ENCODE data around the gene CCDC88B.

CCDC88B gene

GRCh38 chr11:64338716-64339115 lies 1.3 kb upstream of the CCDC88B start:
- H3K27ac ChIP-seq (ENCODE audit: low read length): no peak overlapping the region
- WGBS (ENCODE audit: insufficient coverage, insufficient read length): no CpG with 5 or more reads among the region's 8 CpGs
- no peaks in the 10 kb centered on the region for H3K27me3 ChIP-seq (ENCODE audit: control insufficient read depth, insufficient read depth, low read length)
- H3K4me1 ChIP-seq (ENCODE audit: control insufficient read depth, insufficient read depth, low read length): peaks cover 8% of the 10 kb centered on the region
- no peaks in the 10 kb centered on the region for H3K9me3 ChIP-seq (ENCODE audit: control insufficient read depth, insufficient read depth, low read length)
- no peak overlapping the region for H3K4me3 ChIP-seq (ENCODE audit: low read length)
- DNase-seq (ENCODE audit: low read depth, low spot score): no peak
- no peaks in the 10 kb centered on the region for H3K36me3 ChIP-seq (ENCODE audit: control insufficient read depth, insufficient read depth, low read length)

- no peak for DNase-seq (ENCODE audit: low read depth, low spot score)
- Histone ChIP-seq H3K4me3 (ENCODE audit: low read length) (no peak overlapping the region), H3K27ac (ENCODE audit: low read length) (no peak overlapping the region), H3K27me3 (ENCODE audit: control insufficient read depth, insufficient read depth, low read length) (no peaks in the 10 kb centered on the region), H3K36me3 (ENCODE audit: control insufficient read depth, insufficient read depth, low read length) (no peaks in the 10 kb centered on the region), H3K4me1 (ENCODE audit: control insufficient read depth, insufficient read depth, low read length) (peaks cover 8% of the 10 kb centered on the region), H3K9me3 (ENCODE audit: control insufficient read depth, insufficient read depth, low read length) (no peaks in the 10 kb centered on the region)
- WGBS (ENCODE audit: insufficient coverage, insufficient read length): no CpG with 5 or more reads among the region's 4 CpGs
Observed at GRCh38 chr11:64339286-64339685, 718 bp upstream of the CCDC88B start.

- peaks cover 8% of the 10 kb centered on the region for H3K4me1 ChIP-seq (ENCODE audit: control insufficient read depth, insufficient read depth, low read length)
- no CpG with 5 or more reads among the region's 33 CpGs for WGBS (ENCODE audit: insufficient coverage, insufficient read length)
- H3K27me3 ChIP-seq (ENCODE audit: control insufficient read depth, insufficient read depth, low read length): no peaks in the 10 kb centered on the region
- no peak for DNase-seq (ENCODE audit: low read depth, low spot score)
- H3K27ac ChIP-seq (ENCODE audit: low read length): no peak overlapping the region
- H3K4me3 ChIP-seq (ENCODE audit: low read length): peak overlapping the region; percentile 43; the same call in 1 of the 2 replicates
- no peaks in the 10 kb centered on the region for H3K36me3 ChIP-seq (ENCODE audit: control insufficient read depth, insufficient read depth, low read length)
- no peaks in the 10 kb centered on the region for H3K9me3 ChIP-seq (ENCODE audit: control insufficient read depth, insufficient read depth, low read length)
Observed at GRCh38 chr11:64340671-64341335, 799 bp downstream of the CCDC88B start.

- Histone ChIP-seq H3K36me3 (ENCODE audit: control insufficient read depth, insufficient read depth, low read length) (no peaks in the 10 kb centered on the region), H3K4me3 (ENCODE audit: low read length) (no peak overlapping the region; the same call in 1 of the 2 replicates), H3K27ac (ENCODE audit: low read length) (no peak overlapping the region), H3K4me1 (ENCODE audit: control insufficient read depth, insufficient read depth, low read length) (peaks cover 8% of the 10 kb centered on the region), H3K27me3 (ENCODE audit: control insufficient read depth, insufficient read depth, low read length) (no peaks in the 10 kb centered on the region), H3K9me3 (ENCODE audit: control insufficient read depth, insufficient read depth, low read length) (no peaks in the 10 kb centered on the region)
- no CpG with 5 or more reads among the region's 21 CpGs for WGBS (ENCODE audit: insufficient coverage, insufficient read length)
- DNase-seq (ENCODE audit: low read depth, low spot score): no peak
Observed at GRCh38 chr11:64341429-64341828, 1.4 kb downstream of the CCDC88B start.

- no peaks in the 10 kb centered on the region for H3K9me3 ChIP-seq (ENCODE audit: control insufficient read depth, insufficient read depth, low read length)
- H3K27ac ChIP-seq (ENCODE audit: low read length): no peak overlapping the region
- DNase-seq (ENCODE audit: low read depth, low spot score): no peak
- no CpG with 5 or more reads among the region's 55 CpGs for WGBS (ENCODE audit: insufficient coverage, insufficient read length)
- peak overlapping the region; percentile 35; the same call in 1 of the 2 replicates for H3K4me3 ChIP-seq (ENCODE audit: low read length)
- H3K27me3 ChIP-seq (ENCODE audit: control insufficient read depth, insufficient read depth, low read length): no peaks in the 10 kb centered on the region
- H3K4me1 ChIP-seq (ENCODE audit: control insufficient read depth, insufficient read depth, low read length): peaks cover 8% of the 10 kb centered on the region
- H3K36me3 ChIP-seq (ENCODE audit: control insufficient read depth, insufficient read depth, low read length): no peaks in the 10 kb centered on the region
Observed at GRCh38 chr11:64341851-64342791, 2.1 kb downstream of the CCDC88B start.

- WGBS (ENCODE audit: insufficient coverage, insufficient read length): no CpG with 5 or more reads among the region's 29 CpGs
- H3K9me3 ChIP-seq (ENCODE audit: control insufficient read depth, insufficient read depth, low read length): no peaks in the 10 kb centered on the region
- no peak for DNase-seq (ENCODE audit: low read depth, low spot score)
- no peak overlapping the region for H3K27ac ChIP-seq (ENCODE audit: low read length)
- H3K36me3 ChIP-seq (ENCODE audit: control insufficient read depth, insufficient read depth, low read length): no peaks in the 10 kb centered on the region
- H3K4me1 ChIP-seq (ENCODE audit: control insufficient read depth, insufficient read depth, low read length): peaks cover 8% of the 10 kb centered on the region
- peak overlapping the region; percentile 35; the same call in 1 of the 2 replicates for H3K4me3 ChIP-seq (ENCODE audit: low read length)
- no peaks in the 10 kb centered on the region for H3K27me3 ChIP-seq (ENCODE audit: control insufficient read depth, insufficient read depth, low read length)
Observed at GRCh38 chr11:64342869-64343745, 3.1 kb downstream of the CCDC88B start.

GRCh38 chr11:64343767-64344559 lies 4.0 kb downstream of the CCDC88B start:
- no peak overlapping the region for H3K4me3 ChIP-seq (ENCODE audit: low read length)
- no peaks in the 10 kb centered on the region for H3K36me3 ChIP-seq (ENCODE audit: control insufficient read depth, insufficient read depth, low read length)
- no peak for DNase-seq (ENCODE audit: low read depth, low spot score)
- no peak overlapping the region for H3K27ac ChIP-seq (ENCODE audit: low read length)
- H3K27me3 ChIP-seq (ENCODE audit: control insufficient read depth, insufficient read depth, low read length): no peaks in the 10 kb centered on the region
- H3K9me3 ChIP-seq (ENCODE audit: control insufficient read depth, insufficient read depth, low read length): no peaks in the 10 kb centered on the region
- H3K4me1 ChIP-seq (ENCODE audit: control insufficient read depth, insufficient read depth, low read length): peaks cover 8% of the 10 kb centered on the region
- WGBS (ENCODE audit: insufficient coverage, insufficient read length): no CpG with 5 or more reads among the region's 18 CpGs

- DNase-seq (ENCODE audit: low read depth, low spot score): no peak
- no peaks in the 10 kb centered on the region for H3K9me3 ChIP-seq (ENCODE audit: control insufficient read depth, insufficient read depth, low read length)
- peaks cover 8% of the 10 kb centered on the region for H3K4me1 ChIP-seq (ENCODE audit: control insufficient read depth, insufficient read depth, low read length)
- no peak overlapping the region for H3K27ac ChIP-seq (ENCODE audit: low read length)
- WGBS (ENCODE audit: insufficient coverage, insufficient read length): no CpG with 5 or more reads among the region's 28 CpGs
- H3K4me3 ChIP-seq (ENCODE audit: low read length): no peak overlapping the region
- H3K36me3 ChIP-seq (ENCODE audit: control insufficient read depth, insufficient read depth, low read length): no peaks in the 10 kb centered on the region
- no peaks in the 10 kb centered on the region for H3K27me3 ChIP-seq (ENCODE audit: control insufficient read depth, insufficient read depth, low read length)
Observed at GRCh38 chr11:64344787-64345186, 4.8 kb downstream of the CCDC88B start.

- Histone ChIP-seq H3K27ac (ENCODE audit: low read length) (no peak overlapping the region), H3K9me3 (ENCODE audit: control insufficient read depth, insufficient read depth, low read length) (no peaks in the 10 kb centered on the region), H3K27me3 (ENCODE audit: control insufficient read depth, insufficient read depth, low read length) (no peaks in the 10 kb centered on the region), H3K4me3 (ENCODE audit: low read length) (no peak overlapping the region), H3K36me3 (ENCODE audit: control insufficient read depth, insufficient read depth, low read length) (no peaks in the 10 kb centered on the region), H3K4me1 (ENCODE audit: control insufficient read depth, insufficient read depth, low read length) (peaks cover 3% of the 10 kb centered on the region)
- no peak for DNase-seq (ENCODE audit: low read depth, low spot score)
- WGBS (ENCODE audit: insufficient coverage, insufficient read length): no CpG with 5 or more reads among the region's 12 CpGs
Observed at GRCh38 chr11:64347193-64347867, 7.3 kb downstream of the CCDC88B start.

All from iPS DF 6.9 (cell line).